ENCODE data around the gene GYPC.
A peak's percentile ranks its signal among the peaks of the same experiment; 100 is the strongest.
"Not testable (repeated sequence)": the region's sequence is repeated elsewhere in the genome, so short reads cannot be mapped to it uniquely, and the experiment has no call there.

GYPC gene

DNA sequence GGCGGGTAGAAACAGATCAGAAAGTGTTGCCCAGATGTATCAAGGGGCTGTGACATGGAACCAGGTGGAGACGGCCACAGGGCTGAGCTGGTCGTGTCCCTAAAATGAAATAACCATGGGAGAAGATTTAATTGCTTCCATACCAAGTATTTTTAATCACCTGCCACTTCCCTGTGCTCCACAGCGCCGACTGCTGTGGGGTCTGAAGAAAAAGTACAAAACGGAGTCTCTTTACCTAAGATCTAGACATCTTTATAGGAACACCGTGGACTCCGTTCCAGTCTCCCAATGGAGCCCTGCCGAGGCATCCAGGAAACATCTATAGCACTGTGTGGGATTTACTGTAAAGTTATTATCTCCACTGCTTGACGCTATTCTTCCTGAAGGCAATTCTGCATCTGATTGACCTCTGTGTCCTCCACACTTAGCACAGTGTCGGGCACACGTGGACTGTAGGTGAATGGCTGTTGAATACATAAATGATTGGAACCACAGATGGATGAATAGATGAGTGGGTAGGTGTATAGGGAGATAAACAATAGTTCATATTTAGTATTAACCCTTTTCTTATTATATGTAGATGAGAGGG is 21.6 kb upstream of the GYPC start:
- DNase-seq (ENCODE audit: low spot score), result peak; percentile 37
- TF ChIP-seq, protein P1, sequence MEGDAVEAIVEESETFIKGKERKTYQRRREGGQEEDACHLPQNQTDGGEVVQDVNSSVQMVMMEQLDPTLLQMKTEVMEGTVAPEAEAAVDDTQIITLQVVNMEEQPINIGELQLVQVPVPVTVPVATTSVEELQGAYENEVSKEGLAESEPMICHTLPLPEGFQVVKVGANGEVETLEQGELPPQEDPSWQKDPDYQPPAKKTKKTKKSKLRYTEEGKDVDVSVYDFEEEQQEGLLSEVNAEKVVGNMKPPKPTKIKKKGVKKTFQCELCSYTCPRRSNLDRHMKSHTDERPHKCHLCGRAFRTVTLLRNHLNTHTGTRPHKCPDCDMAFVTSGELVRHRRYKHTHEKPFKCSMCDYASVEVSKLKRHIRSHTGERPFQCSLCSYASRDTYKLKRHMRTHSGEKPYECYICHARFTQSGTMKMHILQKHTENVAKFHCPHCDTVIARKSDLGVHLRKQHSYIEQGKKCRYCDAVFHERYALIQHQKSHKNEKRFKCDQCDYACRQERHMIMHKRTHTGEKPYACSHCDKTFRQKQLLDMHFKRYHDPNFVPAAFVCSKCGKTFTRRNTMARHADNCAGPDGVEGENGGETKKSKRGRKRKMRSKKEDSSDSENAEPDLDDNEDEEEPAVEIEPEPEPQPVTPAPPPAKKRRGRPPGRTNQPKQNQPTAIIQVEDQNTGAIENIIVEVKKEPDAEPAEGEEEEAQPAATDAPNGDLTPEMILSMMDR (IDR thresholded peaks at IDR 0.05; ENCODE audit: extremely low read depth, missing control alignments), result peak; percentile 37

DNA sequence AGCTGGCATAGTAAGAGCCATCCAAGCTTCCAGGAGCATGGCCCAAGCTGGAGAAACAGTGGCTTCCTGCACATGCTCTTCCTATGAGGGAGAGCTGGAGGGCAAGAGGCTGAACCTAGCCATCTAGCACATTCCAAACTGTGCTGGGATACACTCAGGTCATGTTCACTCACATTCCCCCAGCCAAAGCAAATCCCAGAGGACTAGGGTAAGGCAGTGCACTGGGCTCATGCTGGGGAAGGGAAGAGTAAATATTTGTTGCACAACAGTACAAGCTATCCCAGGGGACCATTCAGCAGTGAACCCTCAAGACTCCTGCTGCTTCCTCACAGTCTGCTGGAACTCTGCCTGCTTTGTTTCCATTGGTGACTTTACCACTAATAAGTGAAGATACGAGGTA is 20.7 kb upstream of the GYPC start:
- TF ChIP-seq, protein P1 (IDR thresholded peaks at IDR 0.05; ENCODE audit: extremely low read depth, missing control alignments), result no peak
- no peak for DNase-seq (ENCODE audit: low spot score)

DNA sequence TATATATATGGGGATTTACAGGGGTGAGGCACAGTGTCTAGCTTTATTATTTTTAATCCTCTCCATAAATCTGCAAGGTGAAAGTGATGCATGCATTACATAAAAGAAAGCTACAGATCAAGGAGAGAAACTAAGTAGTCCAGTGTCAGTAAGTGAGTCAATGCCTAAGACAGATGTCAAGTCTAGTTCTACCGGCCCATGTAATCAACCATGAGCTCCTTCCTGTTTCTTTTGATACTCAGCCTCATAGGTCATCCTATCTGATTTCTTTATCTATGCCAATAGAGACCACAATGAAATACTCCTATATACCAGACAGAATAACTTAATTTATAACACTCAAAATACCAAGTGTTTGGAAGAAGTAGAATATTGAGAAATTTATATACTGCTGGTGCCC is 20.2 kb upstream of the GYPC start:
- no peak for DNase-seq (ENCODE audit: low spot score)
- TF ChIP-seq, protein P1 (IDR thresholded peaks at IDR 0.05; ENCODE audit: extremely low read depth, missing control alignments), result no peak

DNA sequence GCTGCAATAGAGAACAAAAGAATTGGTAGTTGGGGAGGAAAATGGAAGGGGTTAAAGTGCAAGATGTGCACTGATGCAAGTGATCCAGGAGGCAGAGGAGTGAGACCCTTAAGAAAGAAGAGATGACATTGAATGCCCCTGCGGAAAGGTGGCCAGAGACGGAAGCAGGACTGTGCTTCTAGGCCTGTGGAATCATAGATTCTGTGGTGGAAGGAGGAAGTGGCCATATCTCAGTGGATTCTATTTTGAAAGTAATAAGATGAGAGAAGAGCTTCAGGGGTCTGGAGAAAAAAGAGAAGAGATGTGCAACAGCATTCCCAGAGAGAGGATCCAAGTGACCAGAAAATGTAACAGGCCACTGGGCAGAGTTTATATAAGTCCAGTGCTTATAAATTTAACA is 18.6 kb upstream of the GYPC start:
- TF ChIP-seq, protein P1 (IDR thresholded peaks at IDR 0.05; ENCODE audit: extremely low read depth, missing control alignments), result no peak
- no peak for DNase-seq (ENCODE audit: low spot score)

DNA sequence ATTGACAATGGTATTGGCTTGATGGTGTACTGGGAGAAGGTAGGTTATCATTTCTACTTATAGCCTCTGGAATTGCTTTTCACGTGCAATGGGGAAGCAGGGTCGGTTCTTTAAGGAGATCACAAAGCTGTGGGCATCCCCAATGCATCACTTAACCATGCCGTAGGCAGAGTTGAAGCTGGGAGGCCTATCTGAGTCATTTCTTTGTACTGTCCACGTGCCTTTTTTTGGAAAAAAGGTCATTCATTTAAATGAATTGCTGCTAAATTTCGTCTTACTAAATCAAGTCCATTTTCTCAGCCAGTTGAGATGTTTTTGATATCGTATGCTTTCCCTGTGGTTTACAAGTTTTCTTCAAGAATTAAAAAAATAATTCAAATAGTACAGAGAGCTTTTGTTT is 17.2 kb upstream of the GYPC start:
- DNase-seq (ENCODE audit: low spot score), result no peak
- TF ChIP-seq, protein P1 (IDR thresholded peaks at IDR 0.05; ENCODE audit: extremely low read depth, missing control alignments), result no peak

DNA sequence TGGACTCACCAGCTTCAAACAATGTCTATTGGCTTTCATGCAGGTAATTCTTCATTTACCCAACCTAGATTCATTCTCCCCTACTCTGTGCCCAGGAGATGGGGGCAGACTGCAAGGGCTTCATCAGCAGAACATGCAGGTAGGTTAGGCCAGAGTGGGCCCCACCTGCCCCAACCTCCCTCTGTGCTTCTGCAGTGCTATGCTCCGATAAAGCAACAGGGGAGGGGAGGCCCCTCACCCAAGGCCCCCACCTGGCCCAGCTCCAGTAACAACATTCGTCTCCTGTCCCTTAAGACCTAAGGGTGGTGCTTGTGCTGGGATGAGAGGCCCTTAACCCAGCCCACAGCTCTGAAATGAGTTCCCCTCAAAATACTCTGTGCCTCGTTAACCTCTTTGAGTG is 16.7 kb upstream of the GYPC start:
- TF ChIP-seq, protein P1 (IDR thresholded peaks at IDR 0.05; ENCODE audit: extremely low read depth, missing control alignments), result no peak
- DNase-seq (ENCODE audit: low spot score), result no peak

DNA sequence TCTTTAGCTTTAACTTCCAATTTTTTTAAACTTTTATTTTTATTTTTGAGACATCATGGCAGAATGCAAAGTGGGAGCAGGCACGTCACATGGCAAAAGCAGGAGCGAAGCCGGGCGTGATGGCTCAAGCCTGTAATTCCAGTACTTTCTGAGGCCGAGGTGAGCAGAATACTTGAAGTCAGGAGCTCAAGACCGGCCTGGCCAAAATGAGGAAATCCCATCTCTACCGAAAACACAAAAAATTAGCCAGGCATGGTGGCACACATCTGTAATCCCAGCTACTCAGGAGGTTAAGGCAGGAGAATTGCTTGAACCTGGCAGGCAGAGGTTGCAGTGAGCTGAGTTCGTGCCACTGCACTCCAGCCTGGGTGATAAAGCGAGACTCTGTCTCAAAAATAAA is 14.7 kb upstream of the GYPC start:
- not testable (repeated sequence) for DNase-seq (ENCODE audit: low spot score)

DNA sequence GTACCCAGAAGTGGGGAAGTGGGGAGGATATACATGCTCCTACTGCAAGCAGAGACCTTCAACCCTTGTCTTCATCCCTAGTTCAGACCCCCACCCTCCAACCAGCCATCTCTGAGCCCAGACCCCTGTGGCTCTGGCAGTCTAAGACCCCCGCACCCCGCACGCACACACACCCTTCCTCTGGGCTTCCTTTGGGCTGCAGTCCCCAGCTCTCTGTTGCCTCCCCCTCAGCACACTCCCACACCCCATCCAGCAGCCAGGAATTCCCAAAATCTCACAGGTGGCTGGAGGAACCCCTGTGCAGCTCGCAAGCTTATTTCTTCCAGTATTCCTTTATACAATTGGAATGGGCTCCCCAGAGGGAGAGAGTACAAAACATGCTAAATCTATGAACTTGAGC is 13.9 kb upstream of the GYPC start:
- TF ChIP-seq, protein P1 (IDR thresholded peaks at IDR 0.05; ENCODE audit: extremely low read depth, missing control alignments), result no peak
- no peak for DNase-seq (ENCODE audit: low spot score)
